GM20000 (cell line): ENCODE data around the gene PPP1R13L.
"Not testable (repeated sequence)": the region's sequence is repeated elsewhere in the genome, so short reads cannot be mapped to it uniquely, and the experiment has no call there.

Experiments used
- DNase-seq: peaks from one replicate; pipeline ENCODE4 v3.0.0; 2012; ENCODE audit warnings: low spot score
- CTCF ChIP-seq: IDR thresholded peaks from 2 replicates; pipeline ENCODE4 v1.5.1; 2012; ENCODE audit warnings: mild to moderate bottlenecking, control low read depth; ENCODE audit errors: extremely low read depth, missing control alignments

PPP1R13L gene

GRCh38 chr19:45420356-45420755 lies 15.5 kb upstream of the PPP1R13L start:
- TF ChIP-seq CTCF = no peak
- DNase-seq = no peak

- no peak for TF ChIP-seq CTCF
- no peak for DNase-seq
These were observed 15.0 kb upstream of the PPP1R13L start for GRCh38 chr19:45419895-45420294.

GRCh38 chr19:45419396-45419795 lies 14.5 kb upstream of the PPP1R13L start:
- TF ChIP-seq CTCF = no peak
- peak; percentile 78 for DNase-seq

- no peak for DNase-seq
- TF ChIP-seq CTCF = no peak
These were observed 13.9 kb upstream of the PPP1R13L start for GRCh38 chr19:45418802-45419201.

- DNase-seq = no peak
These were observed 12.3 kb upstream of the PPP1R13L start for GRCh38 chr19:45417151-45417550.

GRCh38 chr19:45414468-45414867 lies 9.6 kb upstream of the PPP1R13L start:
- no peak for DNase-seq
- no peak for TF ChIP-seq CTCF

More at GRCh38 chr19:45417151-45417550, 12.3 kb upstream of the PPP1R13L start:
- no peak for TF ChIP-seq CTCF

GRCh38 chr19:45413497-45413896 lies 8.6 kb upstream of the PPP1R13L start:
- no peak for DNase-seq
- TF ChIP-seq CTCF = no peak

GRCh38 chr19:45410330-45410729 lies 5.5 kb upstream of the PPP1R13L start:
- DNase-seq = not testable (repeated sequence)
